GM12878 (cell line): ENCODE data around the gene CDH4.

ENCODE experiments used
- RBBP5 ChIP-seq: fragments of 200-600 bp; sonication (generic); conservative IDR thresholded peaks from 2 replicates; pipeline ENCODE4 v1.6.1; 2016
- SIN3A ChIP-seq: IDR thresholded peaks from 2 replicates; pipeline ENCODE4 v1.6.1; 2012; ENCODE audit warnings: low read depth, low read length, improper control_type of control experiment

- TF ChIP-seq RBBP5: no peak
- TF ChIP-seq SIN3A: no peak
Measured at GRCh38 chr20:61625246-61625645, 373.2 kb downstream of the CDH4 start.
